DND-41 (cell line): Measurements from ENCODE around the gene PITHD1.

Experiments used
- ATAC-seq: fragments of 200-7000 bp; cut with Tn5 transposase; 3 replicates; pipeline ENCODE4 v1.9.1; 2021; ENCODE audit warnings: low read depth; ENCODE audit not compliant: insufficient read depth
- DNase-seq: peaks from one replicate; pipeline ENCODE4 v3.0.0-alpha.2; 2020
- H2AFZ ChIP-seq: 2 replicates; pipeline ENCODE4 v1.6.0; 2012; ENCODE audit warnings: low read depth, low read length
- H3K27ac ChIP-seq: 2 replicates; pipeline ENCODE4 v1.5.1; 2012; ENCODE audit warnings: low read length, inconsistent platforms
- H3K27me3 ChIP-seq: fragments of 200-600 bp; sonication (generic); 2 replicates; pipeline ENCODE4 v1.6.0; 2012; ENCODE audit warnings: low read length, mild to moderate bottlenecking, inconsistent platforms; ENCODE audit not compliant: insufficient read depth, poor library complexity
- H3K36me3 ChIP-seq: 2 replicates; pipeline ENCODE4 v1.5.1; 2012; ENCODE audit warnings: low read length, inconsistent platforms; ENCODE audit not compliant: insufficient read depth
- H3K4me1 ChIP-seq: 2 replicates; pipeline ENCODE4 v1.5.1; 2012; ENCODE audit warnings: mild to moderate bottlenecking, low read length; ENCODE audit not compliant: insufficient read depth
- H3K4me2 ChIP-seq: 2 replicates; pipeline ENCODE4 v1.6.0; 2012; ENCODE audit warnings: mild to moderate bottlenecking, moderate library complexity, low read length, inconsistent platforms; ENCODE audit not compliant: insufficient read depth
- H3K4me3 ChIP-seq, 2 experiments: fragments of 200-600 bp in 1 of 2; shearing (Covaris generic) in 1 of 2; 2 replicates each; pipeline ENCODE4 v1.5.1; 2012 to 2016; ENCODE audit warnings: inconsistent platforms in 2 of 2, low read length in 2 of 2, mild to moderate bottlenecking in 2 of 2, low read depth in 1 of 2, moderate library complexity in 1 of 2
- H3K79me2 ChIP-seq: 2 replicates; pipeline ENCODE4 v1.6.0; 2012; ENCODE audit warnings: low read length, inconsistent platforms; ENCODE audit not compliant: insufficient read depth
- H3K9ac ChIP-seq: 2 replicates; pipeline ENCODE4 v1.6.0; 2012; ENCODE audit warnings: low read depth, mild to moderate bottlenecking, inconsistent platforms, low read length, moderate library complexity
- H3K9me3 ChIP-seq: 2 replicates; pipeline ENCODE4 v1.5.1; 2012; ENCODE audit warnings: low read length, moderate library complexity, mild to moderate bottlenecking, inconsistent platforms; ENCODE audit not compliant: insufficient read depth, severe bottlenecking
- H4K20me1 ChIP-seq: 2 replicates; pipeline ENCODE4 v1.6.0; 2012; ENCODE audit warnings: low read length; ENCODE audit not compliant: insufficient read depth
- EZH2 ChIP-seq: IDR thresholded peaks from 3 replicates; pipeline ENCODE4 v1.6.1; 2012; ENCODE audit warnings: borderline replicate concordance, low read depth, mild to moderate bottlenecking, moderate library complexity, low read length, inconsistent platforms; ENCODE audit not compliant: severe bottlenecking
- TF ChIP-seq, protein P1 (sequence below): IDR thresholded peaks from 2 replicates; pipeline ENCODE4 v1.5.1; 2012; ENCODE audit warnings: borderline replicate concordance, low read length, moderate library complexity, mild to moderate bottlenecking; ENCODE audit not compliant: poor library complexity, severe bottlenecking; ENCODE audit errors: extremely low read depth

Gene PITHD1

DNA sequence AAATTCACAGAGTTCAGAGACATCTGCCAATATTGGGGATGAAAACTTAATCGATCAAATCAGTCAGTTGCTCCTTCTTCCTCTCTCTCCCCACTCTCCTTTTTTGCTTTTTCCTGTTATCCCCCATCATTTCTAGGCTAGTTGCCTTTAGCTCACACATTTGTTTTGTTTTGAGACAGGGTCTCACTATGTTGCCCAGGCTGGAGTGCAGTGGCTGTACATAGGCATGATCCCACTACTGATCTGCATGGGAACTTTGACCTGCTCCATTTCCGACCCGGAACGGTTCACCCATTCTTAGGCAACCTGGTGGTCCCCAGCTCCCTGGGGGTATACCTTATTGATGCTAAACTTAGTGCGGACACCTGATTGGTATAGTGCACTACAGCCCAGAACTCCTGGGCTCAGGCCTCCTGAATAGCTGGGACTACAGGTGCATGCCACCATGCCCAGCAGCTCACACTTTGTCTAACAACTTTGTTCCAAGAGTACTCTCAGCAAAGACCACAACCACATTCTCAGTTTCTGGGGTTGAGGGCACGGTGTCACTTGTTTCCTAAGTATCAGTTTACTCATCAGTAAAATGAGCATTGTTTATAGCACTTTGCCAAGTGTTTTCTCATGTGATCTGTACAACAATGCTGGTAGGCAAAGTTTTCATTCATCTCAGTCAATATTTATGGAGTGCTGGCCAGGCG lies 41.6 kb upstream of the PITHD1 start:
- Histone ChIP-seq H2AFZ (no peak overlapping the region), H3K4me2 (no peak overlapping the region)

DNA sequence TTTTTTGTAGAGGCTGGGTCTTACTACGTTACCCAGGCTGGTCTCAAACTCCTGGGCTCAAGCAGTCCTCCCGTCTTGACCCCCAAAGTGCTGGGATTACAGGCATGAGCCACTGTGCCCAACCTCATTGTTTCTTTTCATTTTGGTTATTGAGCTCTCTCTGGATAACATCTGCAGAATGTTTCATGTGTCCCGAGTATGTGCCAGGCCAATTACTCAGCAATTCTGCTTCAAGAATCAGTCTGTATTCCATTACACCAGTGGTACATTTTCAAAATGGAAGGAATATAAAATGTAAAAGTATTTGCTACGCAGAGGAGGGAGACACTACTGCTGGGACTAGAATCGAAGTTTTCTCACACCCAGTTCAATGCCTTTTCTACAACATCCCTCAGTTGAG lies 36.6 kb upstream of the PITHD1 start:
- no peak overlapping the region for H3K4me3 ChIP-seq
- peaks cover 15% of the 10 kb centered on the region for H3K36me3 ChIP-seq
- H3K27ac ChIP-seq, result no peak overlapping the region

More for the DNA sequence above, 41.6 kb upstream of the PITHD1 start:
- ATAC-seq (no peak), DNase-seq (no peak)
- no peak overlapping the region for H3K27ac ChIP-seq
- no peak overlapping the region for H3K4me3 ChIP-seq
- no peaks in the 10 kb centered on the region for H3K79me2 ChIP-seq
- H3K27me3 ChIP-seq, result no peaks in the 10 kb centered on the region
- no peak overlapping the region for H3K9ac ChIP-seq
- H3K36me3 ChIP-seq, result no peaks in the 10 kb centered on the region
- H3K9me3 ChIP-seq, result no peaks in the 10 kb centered on the region
- no peaks in the 10 kb centered on the region for H3K4me1 ChIP-seq
- H4K20me1 ChIP-seq, result no peaks in the 10 kb centered on the region
- no peak for TF ChIP-seq EZH2
- TF ChIP-seq, protein P1, sequence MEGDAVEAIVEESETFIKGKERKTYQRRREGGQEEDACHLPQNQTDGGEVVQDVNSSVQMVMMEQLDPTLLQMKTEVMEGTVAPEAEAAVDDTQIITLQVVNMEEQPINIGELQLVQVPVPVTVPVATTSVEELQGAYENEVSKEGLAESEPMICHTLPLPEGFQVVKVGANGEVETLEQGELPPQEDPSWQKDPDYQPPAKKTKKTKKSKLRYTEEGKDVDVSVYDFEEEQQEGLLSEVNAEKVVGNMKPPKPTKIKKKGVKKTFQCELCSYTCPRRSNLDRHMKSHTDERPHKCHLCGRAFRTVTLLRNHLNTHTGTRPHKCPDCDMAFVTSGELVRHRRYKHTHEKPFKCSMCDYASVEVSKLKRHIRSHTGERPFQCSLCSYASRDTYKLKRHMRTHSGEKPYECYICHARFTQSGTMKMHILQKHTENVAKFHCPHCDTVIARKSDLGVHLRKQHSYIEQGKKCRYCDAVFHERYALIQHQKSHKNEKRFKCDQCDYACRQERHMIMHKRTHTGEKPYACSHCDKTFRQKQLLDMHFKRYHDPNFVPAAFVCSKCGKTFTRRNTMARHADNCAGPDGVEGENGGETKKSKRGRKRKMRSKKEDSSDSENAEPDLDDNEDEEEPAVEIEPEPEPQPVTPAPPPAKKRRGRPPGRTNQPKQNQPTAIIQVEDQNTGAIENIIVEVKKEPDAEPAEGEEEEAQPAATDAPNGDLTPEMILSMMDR, result no peak

DNA sequence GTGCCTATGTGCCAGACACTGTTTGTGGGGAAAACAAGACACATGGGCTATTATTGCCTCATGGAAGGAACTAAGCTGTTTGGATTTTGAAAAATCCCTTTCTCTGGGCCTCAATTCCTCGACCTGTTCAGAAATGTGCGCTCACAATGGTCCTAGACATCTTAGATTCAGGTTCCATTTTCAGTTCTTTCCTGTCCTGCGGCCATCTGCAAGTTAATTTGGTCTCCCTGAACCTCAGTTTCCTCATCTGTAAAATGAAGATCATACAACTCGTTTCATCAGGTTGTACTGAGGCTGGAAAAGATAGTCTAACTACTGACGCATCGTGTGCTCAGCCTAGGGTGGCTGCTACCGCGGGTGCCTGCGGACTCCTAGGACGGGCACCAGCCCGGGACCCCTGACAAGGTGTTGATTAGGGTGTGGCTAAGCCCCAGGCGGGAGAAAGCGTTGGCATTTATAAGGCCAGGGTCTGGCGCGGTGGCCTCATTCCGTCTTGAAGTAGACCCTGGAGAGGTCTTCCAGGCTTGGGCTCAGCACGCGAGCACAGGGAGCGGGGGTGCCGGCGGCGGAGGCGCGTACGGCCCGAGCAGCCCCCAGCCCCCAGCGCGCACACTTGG lies 35.4 kb upstream of the PITHD1 start:
- H4K20me1 ChIP-seq, result peaks cover 29% of the 10 kb centered on the region
- H2AFZ ChIP-seq, result peak overlapping the region; percentile 88
- H3K4me2 ChIP-seq, result peak overlapping the region; percentile 84
- peaks cover 25% of the 10 kb centered on the region for H3K36me3 ChIP-seq
- ATAC-seq (no peak; the same call in 2 of the 3 replicates), DNase-seq (no peak)
- H3K4me1 ChIP-seq, result peaks cover 35% of the 10 kb centered on the region
- H3K9ac ChIP-seq, result peak overlapping the region; percentile 94
- H3K4me3 ChIP-seq, result peak overlapping the region; percentile 97 to 98; a peak in 3 of 4 replicates
- H3K27ac ChIP-seq, result peak overlapping the region; percentile 85
- TF ChIP-seq EZH2, result no peak
- TF ChIP-seq, protein P1, result no peak
- no peaks in the 10 kb centered on the region for H3K9me3 ChIP-seq
- no peaks in the 10 kb centered on the region for H3K27me3 ChIP-seq
- H3K79me2 ChIP-seq, result peaks cover 51% of the 10 kb centered on the region

More for the DNA sequence above, 36.6 kb upstream of the PITHD1 start:
- no peaks in the 10 kb centered on the region for H3K9me3 ChIP-seq
- peaks cover 17% of the 10 kb centered on the region for H4K20me1 ChIP-seq
- H3K4me2 ChIP-seq, result no peak overlapping the region
- peaks cover 39% of the 10 kb centered on the region for H3K79me2 ChIP-seq
- TF ChIP-seq, protein P1, result no peak
- TF ChIP-seq EZH2, result no peak
- no peaks in the 10 kb centered on the region for H3K27me3 ChIP-seq
- ATAC-seq (no peak), DNase-seq (no peak)
- H2AFZ ChIP-seq, result 0 out of 2 replicates have a peak overlapping the region, but pooled peaks have one; percentile 88
- H3K4me1 ChIP-seq, result peaks cover 26% of the 10 kb centered on the region
- no peak overlapping the region for H3K9ac ChIP-seq
